ENCODE results near the gene HDAC9.

GRCh38 chr7:18724318-18724717 lies 228.8 kb downstream of the HDAC9 start:
- TF ChIP-seq CTCF (conservative IDR thresholded peaks at IDR 0.05) (no peak), EZH2 (IDR thresholded peaks at IDR 0.05; ENCODE audit: low read depth) (no peak)

All from PC-9 (cell line).